OCI-LY1 (cell line): ENCODE measurements around the gene ACVR2A.

ENCODE experiments used
- EZH2 ChIP-seq: fragments of 200-600 bp; sonication (generic), shearing (Covaris generic); IDR thresholded peaks from 2 replicates; pipeline ENCODE4 v1.8.0; 2017; ENCODE audit warnings: borderline replicate concordance, mixed run types, mild to moderate bottlenecking, antibody characterized with exemption, low read length, moderate library complexity, mixed read lengths
- TF ChIP-seq, protein P1 (sequence below): fragments of 200-600 bp; sonication (generic), shearing (Covaris generic); IDR thresholded peaks from 2 replicates; pipeline ENCODE4 v1.5.1; 2017; ENCODE audit warnings: mild to moderate bottlenecking, antibody characterized with exemption, low read length, moderate library complexity, mixed read lengths

- TF ChIP-seq, protein P1, sequence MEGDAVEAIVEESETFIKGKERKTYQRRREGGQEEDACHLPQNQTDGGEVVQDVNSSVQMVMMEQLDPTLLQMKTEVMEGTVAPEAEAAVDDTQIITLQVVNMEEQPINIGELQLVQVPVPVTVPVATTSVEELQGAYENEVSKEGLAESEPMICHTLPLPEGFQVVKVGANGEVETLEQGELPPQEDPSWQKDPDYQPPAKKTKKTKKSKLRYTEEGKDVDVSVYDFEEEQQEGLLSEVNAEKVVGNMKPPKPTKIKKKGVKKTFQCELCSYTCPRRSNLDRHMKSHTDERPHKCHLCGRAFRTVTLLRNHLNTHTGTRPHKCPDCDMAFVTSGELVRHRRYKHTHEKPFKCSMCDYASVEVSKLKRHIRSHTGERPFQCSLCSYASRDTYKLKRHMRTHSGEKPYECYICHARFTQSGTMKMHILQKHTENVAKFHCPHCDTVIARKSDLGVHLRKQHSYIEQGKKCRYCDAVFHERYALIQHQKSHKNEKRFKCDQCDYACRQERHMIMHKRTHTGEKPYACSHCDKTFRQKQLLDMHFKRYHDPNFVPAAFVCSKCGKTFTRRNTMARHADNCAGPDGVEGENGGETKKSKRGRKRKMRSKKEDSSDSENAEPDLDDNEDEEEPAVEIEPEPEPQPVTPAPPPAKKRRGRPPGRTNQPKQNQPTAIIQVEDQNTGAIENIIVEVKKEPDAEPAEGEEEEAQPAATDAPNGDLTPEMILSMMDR = no peak
- no peak for TF ChIP-seq EZH2
Observed at GRCh38 chr2:147886136-147886535, 41.3 kb downstream of the ACVR2A start.
